GM12864 (cell line): Measurements from ENCODE around the gene MBD3.
A peak's percentile ranks its signal among the peaks of the same experiment; 100 is the strongest.

Experiments
- DNase-seq: peaks from one replicate; pipeline ENCODE4 v3.0.0-alpha.2; 2011; ENCODE audit warnings: low read depth
- H3K4me3 ChIP-seq: 2 replicates; pipeline ENCODE4 v1.5.1; 2011; ENCODE audit warnings: mild to moderate bottlenecking, low read depth, low read length, control low read depth
- TF ChIP-seq, protein P1 (sequence below): IDR thresholded peaks from 2 replicates; pipeline ENCODE4 v1.5.1; 2011; ENCODE audit warnings: low read depth, mild to moderate bottlenecking, moderate library complexity, low read length, control low read depth, inconsistent platforms; ENCODE audit errors: missing control alignments

MBD3 gene

DNA sequence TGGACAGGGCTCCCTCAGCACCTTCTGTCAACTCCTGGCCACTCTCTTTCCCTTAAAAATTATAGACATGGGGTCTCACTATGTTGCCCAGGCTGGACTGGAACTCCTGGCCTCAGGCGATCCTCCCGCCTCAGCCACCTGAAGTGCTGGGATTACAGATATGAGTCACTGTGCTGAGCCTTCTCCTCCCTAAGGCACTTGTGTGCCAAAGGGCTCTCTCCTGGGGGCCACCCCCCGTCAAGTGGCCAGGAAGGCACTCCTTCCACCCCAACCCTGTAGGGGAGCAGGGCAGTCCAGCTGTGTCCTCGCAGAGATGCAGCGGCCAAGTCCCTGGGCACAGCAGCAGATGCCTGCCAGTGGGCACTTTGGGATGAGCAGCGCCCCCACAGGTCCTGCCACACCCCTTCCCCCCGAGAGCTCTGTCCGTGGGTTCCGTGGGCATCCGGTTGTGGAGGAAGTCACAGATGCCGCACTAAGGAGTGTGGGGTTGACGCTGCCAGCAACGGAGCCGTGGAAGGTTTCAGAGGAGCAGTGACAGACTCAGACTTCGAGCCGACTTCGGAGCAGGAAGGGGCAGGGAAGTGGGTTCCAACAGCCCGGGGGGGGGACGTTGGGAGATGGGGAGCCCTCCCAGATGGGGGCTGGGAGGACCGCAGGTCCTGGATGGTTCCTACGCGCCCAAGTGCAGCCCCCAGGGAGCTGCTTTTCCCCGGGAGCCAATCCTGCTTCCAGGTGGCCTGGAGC, 15.9 kb upstream of the MBD3 start:
- TF ChIP-seq, protein P1, sequence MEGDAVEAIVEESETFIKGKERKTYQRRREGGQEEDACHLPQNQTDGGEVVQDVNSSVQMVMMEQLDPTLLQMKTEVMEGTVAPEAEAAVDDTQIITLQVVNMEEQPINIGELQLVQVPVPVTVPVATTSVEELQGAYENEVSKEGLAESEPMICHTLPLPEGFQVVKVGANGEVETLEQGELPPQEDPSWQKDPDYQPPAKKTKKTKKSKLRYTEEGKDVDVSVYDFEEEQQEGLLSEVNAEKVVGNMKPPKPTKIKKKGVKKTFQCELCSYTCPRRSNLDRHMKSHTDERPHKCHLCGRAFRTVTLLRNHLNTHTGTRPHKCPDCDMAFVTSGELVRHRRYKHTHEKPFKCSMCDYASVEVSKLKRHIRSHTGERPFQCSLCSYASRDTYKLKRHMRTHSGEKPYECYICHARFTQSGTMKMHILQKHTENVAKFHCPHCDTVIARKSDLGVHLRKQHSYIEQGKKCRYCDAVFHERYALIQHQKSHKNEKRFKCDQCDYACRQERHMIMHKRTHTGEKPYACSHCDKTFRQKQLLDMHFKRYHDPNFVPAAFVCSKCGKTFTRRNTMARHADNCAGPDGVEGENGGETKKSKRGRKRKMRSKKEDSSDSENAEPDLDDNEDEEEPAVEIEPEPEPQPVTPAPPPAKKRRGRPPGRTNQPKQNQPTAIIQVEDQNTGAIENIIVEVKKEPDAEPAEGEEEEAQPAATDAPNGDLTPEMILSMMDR = no peak
- H3K4me3 ChIP-seq = no peak overlapping the region
- no peak for DNase-seq

DNA sequence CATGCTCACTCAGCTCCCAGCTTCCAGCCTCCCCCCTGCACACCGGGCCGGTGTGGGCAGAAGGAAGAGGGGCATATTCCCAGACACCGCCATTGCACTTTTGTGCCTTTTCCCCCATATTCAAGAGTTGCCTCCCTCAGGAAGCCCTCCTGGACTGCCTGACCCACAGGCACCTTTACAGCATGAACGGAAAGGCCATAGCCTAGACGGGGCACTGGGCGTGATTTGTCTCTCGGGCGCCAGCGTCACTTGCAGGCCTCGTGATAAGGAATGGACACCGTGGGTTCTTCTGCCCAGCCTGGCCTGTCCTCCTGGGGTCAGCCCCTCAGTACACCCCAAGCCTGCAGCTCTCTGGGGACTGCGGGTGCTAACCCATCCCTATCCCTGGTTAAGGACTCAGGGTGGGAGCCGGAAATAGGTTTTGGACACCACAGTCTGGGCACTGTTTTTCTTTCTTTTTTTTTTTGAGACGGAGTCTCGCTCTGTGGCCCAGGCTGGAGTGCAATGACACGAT, 13.5 kb upstream of the MBD3 start:
- no peak for DNase-seq
- peak overlapping the region; percentile 52 for H3K4me3 ChIP-seq
- TF ChIP-seq, protein P1 = no peak

DNA sequence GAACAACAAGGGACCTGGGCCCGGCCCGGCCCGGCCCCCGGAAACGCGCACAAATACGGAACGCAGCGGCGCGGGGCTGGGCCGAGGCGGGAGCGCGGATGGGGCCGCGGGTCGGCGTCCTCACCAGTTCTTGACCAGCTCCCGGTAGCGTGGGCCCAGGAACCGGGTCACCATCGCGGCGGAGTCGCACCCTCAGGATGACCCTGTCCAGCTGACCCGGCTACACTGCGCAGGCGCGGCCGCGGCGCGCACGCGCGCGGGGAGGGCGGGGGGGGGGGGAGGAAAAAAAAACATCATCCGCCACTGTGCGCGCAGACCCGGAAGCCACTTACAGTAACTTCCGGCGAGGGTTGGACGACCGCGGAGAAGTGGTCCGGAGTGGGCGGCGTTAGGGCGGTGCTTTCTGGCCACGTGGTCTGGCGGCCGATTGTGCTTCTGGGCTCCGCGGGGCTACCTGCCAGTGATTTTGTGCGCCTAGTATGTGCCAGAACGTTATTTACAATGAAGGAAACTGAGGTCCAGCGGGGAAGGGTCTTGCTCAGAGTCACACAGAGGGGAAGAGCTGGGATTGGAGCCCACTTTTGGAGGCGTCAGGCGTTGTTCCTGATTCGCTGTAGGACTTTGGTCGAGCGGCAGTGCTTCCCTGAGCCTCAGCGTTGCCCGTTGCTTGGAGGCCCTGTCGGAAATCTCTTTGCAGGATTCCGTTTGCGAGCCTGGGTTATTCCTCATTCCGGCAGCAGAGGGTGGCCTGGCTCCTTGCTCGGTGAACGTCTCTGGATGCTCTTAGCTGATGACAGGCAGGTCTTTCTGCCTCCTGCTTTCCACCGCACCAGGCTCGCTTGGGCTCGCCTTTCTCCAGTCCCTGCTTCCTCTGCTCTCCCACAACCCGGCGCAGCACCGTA, 12.8 kb upstream of the MBD3 start, which contains the start of gene UQCR11:
Gene UQCR11 (minus strand): TSS at position 227 of the 902 bp plus-strand sequence. CDS start 53 bp downstream, at position 174.
- DNase-seq = peak; percentile 89
- H3K4me3 ChIP-seq = peak within 1 kb of the TSS; percentile 100
- TF ChIP-seq, protein P1 = peak; percentile 73

DNA sequence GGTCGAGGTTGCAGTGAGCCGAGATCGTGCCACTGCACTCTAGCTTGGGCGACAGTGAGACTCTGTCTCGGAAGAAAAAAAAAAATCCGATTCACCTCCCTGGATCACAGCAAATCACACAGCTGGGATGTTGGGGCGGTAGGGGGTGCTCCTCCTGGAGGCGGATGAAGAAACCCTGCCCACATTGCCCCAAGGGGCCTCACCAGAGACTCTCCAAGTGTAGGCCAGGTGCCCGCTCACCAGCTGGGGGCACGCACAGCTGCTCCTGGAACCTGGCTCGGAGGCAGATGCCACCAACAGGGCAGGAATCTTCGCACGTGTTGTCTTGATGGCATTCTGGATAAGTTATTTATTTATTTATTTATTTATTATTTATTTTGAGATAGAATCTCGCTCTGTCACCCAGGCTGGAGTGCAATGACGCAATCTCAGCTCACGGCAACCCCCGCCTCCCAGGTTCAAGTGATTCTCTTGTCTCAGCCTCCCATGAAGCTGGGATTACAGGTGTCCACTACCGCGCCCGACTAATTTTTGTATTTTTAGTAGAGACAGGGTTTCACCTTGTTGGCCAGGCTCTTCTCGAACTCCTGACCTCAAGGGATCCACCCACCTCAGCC, 9.5 kb upstream of the MBD3 start:
- TF ChIP-seq, protein P1 = no peak
- H3K4me3 ChIP-seq = no peak overlapping the region
- DNase-seq = no peak

DNA sequence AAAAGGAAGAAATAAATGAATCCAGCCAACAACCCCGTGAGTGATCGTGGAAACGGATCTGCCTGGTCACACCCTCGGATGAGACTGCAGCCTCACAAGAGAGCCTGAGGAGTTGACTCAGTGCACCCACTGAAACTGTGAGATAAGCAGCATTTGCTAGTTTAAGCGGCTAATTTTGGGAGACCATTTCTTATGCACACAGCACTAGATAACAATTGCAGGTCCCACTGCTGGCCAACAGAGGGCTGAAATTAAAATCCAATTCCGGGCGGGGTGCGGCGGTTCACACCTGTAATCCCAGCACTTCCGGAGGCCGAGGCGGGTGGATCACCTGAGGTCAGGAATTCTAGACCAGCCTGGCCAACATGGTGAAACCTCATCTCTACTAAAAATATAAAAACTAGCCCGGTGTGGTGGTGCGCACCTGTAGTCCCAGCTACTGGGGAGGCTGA, 9.0 kb upstream of the MBD3 start:
- no peak for DNase-seq
- TF ChIP-seq, protein P1 = peak; percentile 23
- H3K4me3 ChIP-seq = no peak overlapping the region

DNA sequence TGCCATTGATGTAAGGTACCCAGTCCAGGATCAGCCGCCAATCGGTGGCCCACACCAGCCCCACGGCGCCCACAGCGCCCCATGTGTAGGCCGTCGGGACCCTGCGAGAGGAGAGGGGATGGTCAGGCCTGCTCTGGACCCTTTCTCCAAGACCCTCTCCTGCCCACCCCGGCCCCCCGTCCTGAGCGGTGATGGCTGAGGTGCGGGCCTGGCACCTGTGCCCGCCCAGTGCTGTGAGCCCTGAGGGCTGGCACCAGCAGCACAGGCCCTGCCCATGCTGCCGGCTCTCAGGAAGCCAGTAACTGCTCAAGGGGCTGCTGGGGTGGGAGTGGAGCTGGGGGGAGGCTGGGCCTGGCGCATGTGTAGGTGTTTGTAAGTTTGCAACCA, 6.8 kb upstream of the MBD3 start:
- TF ChIP-seq, protein P1 = no peak
- no peak overlapping the region for H3K4me3 ChIP-seq
- no peak for DNase-seq
